Left lobe of liver (tissue), 2 donors: ENCODE results near the gene ENTPD6. TPM values are rescaled to one million over a fixed set of nuclear protein-coding genes. Genes with fewer than 3 reads are reported as not detected.
"Not testable (repeated sequence)": the region's sequence is repeated elsewhere in the genome, so short reads cannot be mapped to it uniquely, and the experiment has no call there.

Source experiments
- ATAC-seq: fragments of 200-7000 bp; cut with Tn5 transposase; one replicate; pipeline ENCODE4 v1.9.1; 2020; ENCODE audit warnings: mild to moderate bottlenecking, moderate library complexity
- DNase-seq: peaks from one replicate; pipeline ENCODE4 v3.0.0-alpha.2; 2020; ENCODE audit warnings: low spot score
- total RNA-seq: library from RNA; stranded (reverse); gene quantifications from one replicate; pipeline ENCODE4 v1.2.1, GENCODE V29; 2021
- donor health status: DM: no; HTN: no; CAD: no; lungs with moderate emphysema.
- donor health status: DM: no; HTN: yes; CAD: no.

ENTPD6 gene
- total RNA-seq, 1 donor from 2014 or later: 33.4 TPM

GRCh38 chr20:25222461-25223178, 27.1 kb downstream of the ENTPD6 start:
- no peak for ATAC-seq
- no peak for DNase-seq

GRCh38 chr20:25223179-25223661, 27.7 kb downstream of the ENTPD6 start:
- no peak for ATAC-seq
- no peak for DNase-seq

- no peak for DNase-seq
- no peak for ATAC-seq
These were observed 28.5 kb downstream of the ENTPD6 start for GRCh38 chr20:25223765-25224720.

GRCh38 chr20:25224941-25225340, 29.4 kb downstream of the ENTPD6 start:
- DNase-seq: no peak
- ATAC-seq: no peak

- DNase-seq (no peak), ATAC-seq (no peak)
These were observed 30.3 kb downstream of the ENTPD6 start for GRCh38 chr20:25225642-25226432.

GRCh38 chr20:25226433-25227316, 31.2 kb downstream of the ENTPD6 start:
- ATAC-seq (peak; percentile 71), DNase-seq (peak; percentile 68)

GRCh38 chr20:25227317-25227831, 31.9 kb downstream of the ENTPD6 start:
- DNase-seq (no peak), ATAC-seq (peak; percentile 68)

GRCh38 chr20:25229486-25230165, 34.1 kb downstream of the ENTPD6 start:
- DNase-seq (no peak), ATAC-seq (no peak)

GRCh38 chr20:25230166-25230831, 34.8 kb downstream of the ENTPD6 start:
- DNase-seq (no peak), ATAC-seq (no peak)

- ATAC-seq: peak; percentile 97
- DNase-seq: peak; percentile 88
These were observed 37.7 kb downstream of the ENTPD6 start for GRCh38 chr20:25233016-25233772.

- not testable (repeated sequence) for DNase-seq, ATAC-seq
These were observed 38.7 kb downstream of the ENTPD6 start for GRCh38 chr20:25234009-25234849.

GRCh38 chr20:25236450-25237304, 41.2 kb downstream of the ENTPD6 start:
- ATAC-seq (no peak), DNase-seq (no peak)

- ATAC-seq: no peak
- no peak for DNase-seq
These were observed 42.3 kb downstream of the ENTPD6 start for GRCh38 chr20:25237610-25238318.

GRCh38 chr20:25238319-25239037, 43.0 kb downstream of the ENTPD6 start:
- DNase-seq (no peak), ATAC-seq (no peak)
